HUES6 (cell line): Measurements from ENCODE around the gene YWHAH.
"Not testable (repeated sequence)": the region's sequence is repeated elsewhere in the genome, so short reads cannot be mapped to it uniquely, and the experiment has no call there.

Experiments used
- H3K27ac ChIP-seq: 2 replicates; pipeline ENCODE4 v1.7.0; 2013; ENCODE audit warnings: low read depth, mild to moderate bottlenecking, low read length, inconsistent platforms
- H3K27me3 ChIP-seq: 2 replicates; pipeline ENCODE4 v1.6.1; 2013; ENCODE audit warnings: low read length; ENCODE audit not compliant: control insufficient read depth, insufficient read depth
- H3K36me3 ChIP-seq: 2 replicates; pipeline ENCODE4 v1.6.1; 2013; ENCODE audit warnings: low read length; ENCODE audit not compliant: control insufficient read depth, insufficient read depth
- H3K4me1 ChIP-seq: 2 replicates; pipeline ENCODE4 v1.6.1; 2013; ENCODE audit warnings: low read length; ENCODE audit not compliant: control insufficient read depth, insufficient read depth
- H3K4me3 ChIP-seq: 2 replicates; pipeline ENCODE4 v1.5.1; 2013; ENCODE audit warnings: low read depth, low read length
- H3K9ac ChIP-seq: one replicate; pipeline ENCODE4 v1.6.1; 2013; ENCODE audit warnings: mild to moderate bottlenecking, low read length
- H3K9me3 ChIP-seq: 2 replicates; pipeline ENCODE4 v1.6.1; 2013; ENCODE audit warnings: low read depth, low read length; ENCODE audit not compliant: control insufficient read depth, insufficient read depth

YWHAH gene

GRCh38 chr22:31968022-31968421 lies 23.7 kb downstream of the YWHAH start:
- no peaks in the 10 kb centered on the region for H3K4me1 ChIP-seq
- H3K9me3 ChIP-seq = no peaks in the 10 kb centered on the region
- no peak overlapping the region for H3K27ac ChIP-seq
- no peak overlapping the region for H3K4me3 ChIP-seq
- no peak overlapping the region for H3K9ac ChIP-seq
- no peaks in the 10 kb centered on the region for H3K36me3 ChIP-seq
- H3K27me3 ChIP-seq = peaks cover 6% of the 10 kb centered on the region; the same call in 1 of the 2 replicates

GRCh38 chr22:31969789-31970489 lies 25.6 kb downstream of the YWHAH start:
- Histone ChIP-seq H3K9me3 (no peaks in the 10 kb centered on the region), H3K9ac (no peak overlapping the region), H3K27ac (no peak overlapping the region), H3K27me3 (peaks cover 6% of the 10 kb centered on the region; the same call in 1 of the 2 replicates), H3K4me3 (peak overlapping the region; percentile 67), H3K4me1 (no peaks in the 10 kb centered on the region), H3K36me3 (no peaks in the 10 kb centered on the region)

DNA sequence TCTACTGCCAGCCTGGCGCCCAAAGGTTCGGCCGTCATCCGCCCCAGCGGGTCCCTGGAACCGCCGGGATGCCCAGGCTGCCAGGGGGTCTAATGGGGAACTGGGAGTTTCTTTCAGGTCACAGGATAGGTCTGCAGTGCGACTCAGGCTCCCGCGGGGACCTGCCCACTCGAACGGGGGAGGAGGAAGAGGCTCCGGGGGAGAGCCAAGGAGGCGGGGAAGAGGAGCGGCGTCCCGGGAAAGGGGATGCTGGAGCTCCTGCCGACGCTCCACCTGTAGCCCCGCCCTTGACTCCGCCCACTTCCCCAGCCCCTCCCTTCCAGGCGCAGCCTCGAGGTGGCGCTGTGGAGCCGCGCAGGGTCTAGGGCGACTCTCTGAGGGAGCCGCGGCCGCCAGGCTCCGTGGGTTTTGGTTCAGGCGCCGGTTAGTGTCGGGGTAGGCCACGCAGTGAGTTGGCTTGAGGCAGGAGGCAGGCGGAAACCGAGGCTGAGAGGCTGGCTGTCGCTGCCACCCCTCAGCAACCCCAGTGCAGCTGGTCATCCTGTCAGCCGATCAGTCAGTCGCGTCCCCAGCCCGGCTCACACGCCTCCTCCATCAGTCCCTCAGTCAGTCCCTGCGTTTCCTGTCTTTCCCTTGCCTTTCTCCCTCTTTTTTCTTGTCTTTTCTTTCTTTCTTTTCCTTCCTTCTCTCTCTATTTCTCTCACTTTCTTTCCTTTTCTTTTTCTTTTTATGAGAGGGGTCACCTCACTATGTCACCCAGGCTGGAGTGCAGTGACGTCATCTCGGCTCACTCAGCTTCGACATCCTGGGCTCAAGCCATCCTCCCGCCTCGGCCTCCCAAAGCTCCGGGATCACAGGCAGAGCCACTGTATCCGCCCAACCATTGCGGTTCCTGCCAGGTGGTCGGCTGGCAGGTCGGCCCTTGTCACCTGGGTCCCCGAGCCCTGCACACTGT lies 26.4 kb downstream of the YWHAH start:
- Histone ChIP-seq H3K9ac (no peak overlapping the region), H3K9me3 (no peaks in the 10 kb centered on the region), H3K4me3 (peak overlapping the region; percentile 67), H3K27ac (no peak overlapping the region), H3K27me3 (peaks cover 6% of the 10 kb centered on the region; the same call in 1 of the 2 replicates), H3K36me3 (no peaks in the 10 kb centered on the region), H3K4me1 (no peaks in the 10 kb centered on the region)

GRCh38 chr22:31972180-31972579 lies 27.8 kb downstream of the YWHAH start:
- H3K27ac ChIP-seq = no peak overlapping the region
- no peak overlapping the region for H3K9ac ChIP-seq
- no peaks in the 10 kb centered on the region for H3K36me3 ChIP-seq
- no peak overlapping the region for H3K4me3 ChIP-seq
- no peaks in the 10 kb centered on the region for H3K9me3 ChIP-seq
- peaks cover 6% of the 10 kb centered on the region; the same call in 1 of the 2 replicates for H3K27me3 ChIP-seq
- H3K4me1 ChIP-seq = no peaks in the 10 kb centered on the region

GRCh38 chr22:31973739-31974138 lies 29.4 kb downstream of the YWHAH start:
- no peaks in the 10 kb centered on the region for H3K36me3 ChIP-seq
- peaks cover 6% of the 10 kb centered on the region; the same call in 1 of the 2 replicates for H3K27me3 ChIP-seq
- H3K9me3 ChIP-seq = no peaks in the 10 kb centered on the region
- H3K4me3 ChIP-seq = no peak overlapping the region
- no peak overlapping the region for H3K9ac ChIP-seq
- no peak overlapping the region for H3K27ac ChIP-seq
- H3K4me1 ChIP-seq = no peaks in the 10 kb centered on the region

DNA sequence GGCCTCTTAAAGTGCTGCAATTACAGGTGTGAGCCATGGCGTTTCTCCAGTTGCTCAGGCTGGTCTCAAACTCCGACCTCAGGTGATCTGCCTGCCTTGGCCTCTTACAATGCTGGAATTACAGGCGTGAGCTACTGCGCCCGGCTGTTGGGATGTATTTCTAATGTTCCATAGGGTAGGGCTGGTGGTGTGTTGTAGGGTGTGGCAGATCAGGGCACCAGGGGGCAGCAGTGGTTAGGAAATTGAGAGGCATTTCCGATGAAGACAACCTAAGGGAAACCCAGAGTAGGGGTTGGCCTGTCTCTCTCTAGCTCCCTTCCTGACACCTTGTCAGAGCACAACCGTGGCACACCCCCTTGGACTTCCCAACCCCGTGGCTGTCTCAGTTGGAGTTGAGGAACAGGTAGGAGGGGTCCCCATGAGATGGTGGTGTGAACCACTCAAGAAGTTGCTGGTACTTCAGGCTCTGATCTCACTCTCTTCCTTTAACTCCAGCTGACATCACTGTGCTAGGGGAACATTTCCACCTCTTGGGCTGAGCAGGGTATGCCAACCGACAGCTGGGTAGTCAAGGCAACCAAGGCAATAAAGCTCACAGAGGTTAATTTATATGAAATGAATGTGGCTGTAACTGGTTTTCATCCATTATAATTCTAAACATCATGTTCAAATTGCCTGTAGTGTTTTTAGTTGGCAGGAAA lies 33.0 kb downstream of the YWHAH start:
- Histone ChIP-seq H3K4me3 (no peak overlapping the region), H3K4me1 (no peaks in the 10 kb centered on the region), H3K9me3 (no peaks in the 10 kb centered on the region), H3K9ac (no peak overlapping the region), H3K27me3 (no peaks in the 10 kb centered on the region), H3K27ac (no peak overlapping the region), H3K36me3 (no peaks in the 10 kb centered on the region)

GRCh38 chr22:31977939-31978338 lies 33.6 kb downstream of the YWHAH start:
- Histone ChIP-seq H3K9me3 (no peaks in the 10 kb centered on the region), H3K27me3 (no peaks in the 10 kb centered on the region), H3K36me3 (no peaks in the 10 kb centered on the region), H3K27ac (no peak overlapping the region), H3K4me3 (no peak overlapping the region), H3K4me1 (no peaks in the 10 kb centered on the region), H3K9ac (no peak overlapping the region)

DNA sequence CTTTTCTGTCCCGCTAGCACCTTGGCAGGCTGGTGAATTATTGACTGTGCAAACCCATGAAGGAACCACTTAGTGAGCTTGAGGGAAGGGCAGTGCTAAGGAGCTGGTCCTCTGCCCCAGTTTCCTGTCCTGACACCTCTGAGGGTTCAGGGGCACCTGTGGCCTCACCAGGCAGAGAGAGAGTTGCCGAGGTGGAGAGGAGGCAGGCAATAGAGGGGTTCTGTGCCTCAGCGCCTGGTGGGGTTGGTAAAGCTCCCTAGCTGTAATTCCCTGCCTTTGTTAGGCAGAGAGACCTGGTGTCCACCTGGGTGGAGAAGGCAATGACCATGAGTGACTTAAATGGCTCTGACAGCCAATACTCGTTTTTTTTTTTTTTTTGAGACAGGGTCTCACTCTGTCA lies 36.3 kb downstream of the YWHAH start:
- H3K27ac ChIP-seq = no peak overlapping the region
- no peaks in the 10 kb centered on the region for H3K27me3 ChIP-seq
- H3K9me3 ChIP-seq = no peaks in the 10 kb centered on the region
- no peak overlapping the region for H3K4me3 ChIP-seq
- H3K4me1 ChIP-seq = no peaks in the 10 kb centered on the region
- no peaks in the 10 kb centered on the region for H3K36me3 ChIP-seq
- H3K9ac ChIP-seq = no peak overlapping the region

DNA sequence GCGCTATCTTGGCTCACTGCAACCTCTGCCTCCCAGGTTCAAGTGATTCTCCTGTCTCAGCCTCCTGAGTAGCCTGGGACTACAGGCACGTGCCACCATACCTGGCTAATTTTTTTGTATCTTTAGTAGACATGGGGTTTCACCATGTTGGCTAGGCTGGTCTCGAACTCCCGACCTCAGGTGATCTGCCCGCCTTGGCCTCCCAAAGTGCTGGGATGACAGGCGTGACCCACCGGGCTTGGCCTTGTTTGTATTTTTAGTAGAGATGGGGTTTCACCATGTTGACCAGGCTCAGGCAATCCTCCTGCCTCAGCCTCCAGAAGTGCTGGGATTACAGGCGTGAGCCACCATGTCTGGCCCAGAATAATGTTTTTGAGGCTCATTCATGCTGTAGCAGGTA lies 37.6 kb downstream of the YWHAH start:
- H3K27ac ChIP-seq, H3K36me3 ChIP-seq, H3K4me1 ChIP-seq, H3K9ac ChIP-seq, H3K9me3 ChIP-seq, H3K27me3 ChIP-seq, H3K4me3 ChIP-seq: not testable (repeated sequence)

- Histone ChIP-seq H3K9me3 (no peaks in the 10 kb centered on the region), H3K27me3 (no peaks in the 10 kb centered on the region; the same call in 1 of the 2 replicates), H3K9ac (no peak overlapping the region), H3K4me3 (no peak overlapping the region), H3K36me3 (no peaks in the 10 kb centered on the region), H3K27ac (no peak overlapping the region), H3K4me1 (no peaks in the 10 kb centered on the region)
These were observed 39.7 kb downstream of the YWHAH start for GRCh38 chr22:31983911-31984656.
